NOMO-1 treated with dmso at 0.1 percent for 144 hours (cell line): ENCODE results near the gene IGFN1.
A peak's percentile ranks its signal among the peaks of the same experiment; 100 is the strongest.
"Not testable (repeated sequence)": the region's sequence is repeated elsewhere in the genome, so short reads cannot be mapped to it uniquely, and the experiment has no call there.

ENCODE experiments used
- DNase-seq: peaks from one replicate; lab custom pipeline; 2025; ENCODE audit not compliant: unreplicated experiment; lab: John Stamatoyannopoulos, UW

IGFN1 gene

DNA sequence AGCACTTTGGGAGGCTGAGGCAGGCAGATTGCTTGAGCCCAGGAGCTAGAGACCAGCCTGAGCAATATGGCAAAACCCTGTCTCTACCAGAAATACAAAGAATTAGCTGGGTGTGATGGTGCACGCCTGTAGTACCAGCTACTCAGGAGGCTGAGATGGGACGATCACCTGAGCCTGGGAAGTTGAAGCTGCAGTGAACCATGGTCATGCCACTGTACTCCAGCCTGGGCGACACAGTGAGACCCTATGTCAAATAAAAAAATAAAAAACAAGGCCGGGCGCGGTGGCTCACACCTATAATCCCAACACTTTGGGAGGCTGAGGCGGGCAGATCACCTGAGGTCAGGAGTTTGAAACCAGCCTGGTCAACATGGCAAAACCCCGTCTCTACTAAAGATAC is 27.6 kb upstream of the IGFN1 start:
- DNase-seq: not testable (repeated sequence)

DNA sequence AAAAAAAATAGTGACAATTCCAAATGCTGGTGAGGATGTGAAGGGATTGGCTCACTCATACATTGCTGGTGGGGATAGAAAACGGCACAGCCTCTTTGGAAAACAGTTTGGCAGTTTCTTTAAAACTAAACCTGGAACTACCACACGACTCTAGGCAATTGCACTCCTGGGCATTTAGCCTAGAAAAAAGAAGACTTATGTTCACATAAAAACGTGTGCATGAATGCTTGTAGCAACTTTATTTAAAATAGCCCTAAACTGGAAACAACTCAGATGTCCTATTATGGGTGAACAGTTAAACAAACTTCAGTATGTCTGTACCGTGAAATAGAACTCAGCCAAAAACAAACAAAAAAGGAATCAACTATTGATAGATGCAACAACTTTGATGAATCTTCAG is 26.9 kb upstream of the IGFN1 start:
- DNase-seq: no peak

DNA sequence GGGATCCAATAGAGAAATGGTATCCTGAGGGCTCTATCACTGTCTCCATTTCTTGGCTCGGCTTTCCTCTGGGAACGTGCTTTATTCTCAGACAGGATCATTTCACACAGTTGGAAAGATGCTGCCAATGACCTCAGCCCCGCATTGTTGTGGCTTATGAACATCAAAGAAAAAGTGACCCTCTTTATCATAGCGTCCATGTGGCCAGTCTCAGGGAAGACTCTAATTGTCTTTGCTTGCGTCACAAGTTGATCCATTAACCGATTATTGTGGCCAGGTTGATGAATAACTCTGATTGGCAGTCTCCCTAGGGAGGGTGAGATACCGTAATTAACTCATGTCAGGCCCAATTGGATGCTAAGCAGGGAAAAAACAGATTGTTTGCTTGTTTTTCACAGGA is 26.0 kb upstream of the IGFN1 start:
- no peak for DNase-seq

- no peak for DNase-seq
These were observed 23.3 kb upstream of the IGFN1 start for GRCh38 chr1:201167041-201167991.

DNA sequence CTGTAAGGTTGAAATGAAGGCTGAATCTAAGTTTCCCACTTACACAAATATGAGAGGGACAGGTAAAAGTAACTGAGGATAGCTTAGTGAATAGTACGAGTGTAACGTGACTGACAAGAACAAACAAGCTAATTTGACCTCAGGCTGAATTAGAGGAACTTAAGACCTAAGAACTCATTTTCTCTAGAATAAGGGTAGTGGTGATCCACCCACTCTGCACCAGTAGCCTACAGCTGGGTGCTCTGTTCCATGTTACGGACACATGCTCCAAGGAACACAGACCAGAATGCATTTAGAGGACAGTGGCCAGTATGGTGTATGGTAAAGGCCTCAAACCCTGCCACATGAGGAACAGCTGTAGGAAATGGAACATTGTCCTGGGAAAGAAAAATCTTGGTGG is 21.4 kb upstream of the IGFN1 start:
- DNase-seq: no peak

- no peak for DNase-seq
These were observed 20.6 kb upstream of the IGFN1 start for GRCh38 chr1:201169971-201170532.

DNA sequence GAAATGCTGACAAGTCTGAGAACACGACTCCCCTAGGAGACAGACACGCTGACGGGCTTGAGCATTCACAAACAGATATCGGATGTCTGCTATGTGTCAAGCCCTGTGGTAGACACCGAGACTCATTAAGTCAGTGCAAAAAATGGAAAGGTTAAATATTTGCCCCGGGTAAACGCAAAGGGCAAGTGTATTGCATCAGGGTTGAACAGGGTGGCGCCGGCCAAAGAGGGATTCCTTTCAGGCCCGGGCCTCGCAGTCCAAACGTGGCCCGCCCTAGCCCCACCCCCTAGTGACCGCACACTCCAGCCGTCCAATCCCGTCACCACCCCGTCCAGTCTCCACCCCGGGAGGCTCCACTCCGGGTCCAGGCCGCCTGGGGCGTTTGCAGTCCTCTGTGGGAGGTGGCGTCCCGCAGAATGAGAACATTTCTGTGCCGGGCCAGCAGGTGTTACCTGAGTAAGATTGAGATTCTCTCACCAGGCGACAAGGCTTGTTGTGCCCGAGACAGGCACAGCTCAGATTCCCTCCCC is 20.0 kb upstream of the IGFN1 start:
- peak; percentile 91 for DNase-seq

GRCh38 chr1:201171063-201172036 is 19.3 kb upstream of the IGFN1 start:
- no peak for DNase-seq

DNA sequence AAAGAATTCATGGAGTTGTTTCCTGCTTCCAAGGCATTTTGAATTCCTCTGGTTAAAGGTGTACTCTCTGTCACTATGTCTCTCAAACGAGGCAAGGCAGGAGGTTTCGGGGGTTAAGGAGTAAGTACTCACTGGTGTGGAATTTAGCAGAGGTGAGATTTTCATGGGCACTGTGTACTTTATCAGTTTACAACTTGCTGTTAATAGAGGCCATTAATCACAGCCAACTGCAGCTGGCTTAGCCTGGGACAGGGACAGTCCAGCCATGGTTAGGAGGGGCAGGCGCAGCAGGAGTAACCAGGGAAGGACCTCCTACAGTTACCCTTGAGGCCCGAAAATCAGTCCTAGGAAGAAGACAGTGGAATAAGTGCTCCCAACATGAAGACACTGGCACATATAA is 18.3 kb upstream of the IGFN1 start:
- DNase-seq: no peak

GRCh38 chr1:201172999-201173610 is 17.5 kb upstream of the IGFN1 start:
- no peak for DNase-seq

GRCh38 chr1:201173736-201174135 is 16.9 kb upstream of the IGFN1 start:
- no peak for DNase-seq

DNA sequence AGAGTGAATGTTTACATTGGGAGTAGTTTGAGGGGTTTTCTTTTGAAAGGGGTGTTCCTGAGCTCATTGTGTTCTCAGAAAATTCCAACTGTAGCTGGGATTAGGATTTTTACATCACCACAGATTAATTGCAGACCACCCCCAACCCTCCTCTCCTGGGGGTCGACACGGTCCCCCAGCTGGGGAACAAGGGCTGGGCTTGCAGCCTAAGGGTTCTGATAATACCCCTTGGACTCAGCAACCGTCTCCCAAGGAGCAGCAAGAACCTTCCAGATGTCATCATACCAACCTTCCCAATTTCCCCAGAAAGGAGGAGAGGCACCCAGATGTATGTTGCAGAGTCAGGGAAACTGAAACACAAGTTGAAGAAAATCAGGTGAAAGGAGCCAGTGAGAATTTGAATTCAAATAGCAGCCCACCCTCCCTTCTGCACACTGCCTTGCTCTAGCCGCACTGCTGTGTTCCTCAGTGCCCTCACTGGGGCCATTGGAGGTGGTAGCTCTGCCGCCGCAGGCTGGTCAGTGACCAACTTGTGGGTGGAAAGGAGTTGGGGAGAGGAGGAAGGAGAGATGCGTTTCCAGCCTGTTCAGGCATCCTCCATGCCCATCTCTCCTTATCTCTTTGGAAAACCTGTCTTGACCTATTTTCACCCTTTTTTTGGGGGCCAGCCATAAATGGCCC is 14.7 kb upstream of the IGFN1 start:
- DNase-seq: no peak

- no peak for DNase-seq
These were observed 13.7 kb upstream of the IGFN1 start for GRCh38 chr1:201176940-201177339.

- DNase-seq: no peak
These were observed 11.9 kb upstream of the IGFN1 start for GRCh38 chr1:201178718-201179117.

- no peak for DNase-seq
These were observed 10.5 kb upstream of the IGFN1 start for GRCh38 chr1:201180141-201180540.

DNA sequence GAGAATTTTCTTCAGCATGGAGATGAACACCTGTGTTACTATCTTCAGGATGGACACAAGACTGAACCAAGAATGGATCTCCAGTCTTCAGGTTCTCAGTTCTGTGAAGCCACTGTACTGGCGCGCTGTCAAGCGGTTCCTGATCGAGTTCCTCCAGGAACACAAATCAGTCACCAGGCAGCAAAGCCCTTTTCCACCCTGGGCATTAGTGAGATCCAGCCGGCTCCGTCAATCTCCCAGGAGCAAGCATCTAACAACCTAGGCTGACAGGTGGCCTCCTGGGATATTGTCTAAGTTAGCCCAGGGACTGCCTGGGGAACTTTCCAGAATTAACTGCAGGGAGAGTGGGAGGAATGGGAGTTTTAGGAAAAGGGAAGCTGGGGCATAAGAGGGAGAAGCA is 9.7 kb upstream of the IGFN1 start:
- no peak for DNase-seq

DNA sequence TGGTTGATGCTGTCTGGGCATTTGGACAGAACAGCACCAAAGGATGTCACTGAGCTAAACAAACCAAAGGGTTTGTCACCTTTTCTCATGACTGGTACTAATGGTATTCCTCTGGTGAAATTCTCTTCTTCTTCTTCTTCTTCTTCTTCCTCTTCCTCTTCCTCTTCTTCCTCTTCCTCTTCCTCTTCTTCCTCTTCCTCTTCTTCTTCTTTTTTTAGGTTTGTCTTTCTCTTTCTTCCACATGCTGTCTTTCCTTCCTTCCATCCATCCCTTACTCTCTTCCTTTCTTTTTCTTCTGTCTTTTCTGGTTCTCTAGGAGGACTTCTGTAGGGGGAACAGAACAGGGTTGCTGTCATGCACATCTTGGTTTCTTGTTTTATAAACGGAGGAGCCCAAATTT is 9.3 kb upstream of the IGFN1 start:
- DNase-seq: no peak

GRCh38 chr1:201181726-201182125 is 8.9 kb upstream of the IGFN1 start:
- DNase-seq: no peak

GRCh38 chr1:201183209-201183608 is 7.4 kb upstream of the IGFN1 start:
- no peak for DNase-seq

DNA sequence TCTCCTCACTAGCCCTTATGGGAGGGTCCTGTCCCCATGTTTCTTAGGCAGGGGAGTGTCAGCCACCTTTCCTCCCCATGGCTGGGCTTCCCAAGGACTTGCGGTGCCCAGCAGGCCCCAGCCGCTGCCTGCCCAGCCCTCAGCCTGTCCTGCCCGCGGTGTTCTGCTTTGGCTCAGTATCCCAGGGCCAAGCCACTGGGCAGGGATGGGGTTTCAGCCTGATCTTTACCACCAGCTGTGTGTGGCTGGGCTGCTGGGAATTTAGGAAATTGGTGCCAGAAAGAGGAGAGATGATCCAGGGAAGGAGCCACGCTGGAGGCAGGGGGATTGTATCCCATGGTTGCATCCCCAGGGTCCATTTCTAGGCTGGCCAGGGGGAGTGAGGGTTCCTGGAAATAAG is 6.9 kb upstream of the IGFN1 start:
- DNase-seq: no peak
